Colonic mucosa (tissue), 4 donors: ENCODE results near the gene ANO10. TPM values are rescaled to one million over a fixed set of nuclear protein-coding genes. Genes with fewer than 3 reads are reported as not detected.

ENCODE experiments used
- DNase-seq: peaks from one replicate; pipeline ENCODE4 v3.0.0-alpha.2; 2020
- H3K27ac ChIP-seq: fragments of 200-600 bp; one replicate; pipeline ENCODE4 v1.8.0; 2021
- H3K27me3 ChIP-seq: fragments of 200-600 bp; one replicate; pipeline ENCODE4 v1.8.0; 2021
- H3K36me3 ChIP-seq: fragments of 200-600 bp; one replicate; pipeline ENCODE4 v1.8.0; 2021
- H3K4me1 ChIP-seq: fragments of 200-600 bp; one replicate; pipeline ENCODE4 v1.8.0; 2021; ENCODE audit warnings: mild to moderate bottlenecking
- H3K4me3 ChIP-seq: fragments of 200-600 bp; one replicate; pipeline ENCODE4 v1.8.0; 2021
- H3K9ac ChIP-seq, 2 donors: one replicate each; pipeline ENCODE4 v1.7.0; 2013; ENCODE audit warnings: control low read depth in 2 of 2, low read depth in 2 of 2, low read length in 2 of 2
- H3K9me3 ChIP-seq: fragments of 200-600 bp; one replicate; pipeline ENCODE4 v1.8.0; 2021
- intact Hi-C: fragments of 100-400 bp; cut with DNase I; formaldehyde crosslinking; loops from one replicate; pipeline ENCODE4 v1.14.1; 2022
- total RNA-seq, 2 donors: library from RNA; stranded (reverse); fragmentation: NEBNext Ultra II Directional in 1 of 2; extraction: Animal tissue kit (Norgen Biotek cat#: 25700) in 1 of 2; gene quantifications; one replicate each; pipeline ENCODE4 v1.2.1, GENCODE V29; 2021
- TF ChIP-seq, protein P1 (sequence below): fragments of 200-600 bp; IDR thresholded peaks from one replicate; pipeline ENCODE4 v1.8.0; 2022; ENCODE audit warnings: antibody characterized with exemption, mild to moderate bottlenecking
- donor health status: healthy.
- donor health status: DM: no; HTN: no; CAD: no.
- donor health status: DM: no; HTN: no; CAD: no.

ANO10 gene
- total RNA-seq, 2 donors from 2014 or later = 53.9 to 69.0 TPM

DNA sequence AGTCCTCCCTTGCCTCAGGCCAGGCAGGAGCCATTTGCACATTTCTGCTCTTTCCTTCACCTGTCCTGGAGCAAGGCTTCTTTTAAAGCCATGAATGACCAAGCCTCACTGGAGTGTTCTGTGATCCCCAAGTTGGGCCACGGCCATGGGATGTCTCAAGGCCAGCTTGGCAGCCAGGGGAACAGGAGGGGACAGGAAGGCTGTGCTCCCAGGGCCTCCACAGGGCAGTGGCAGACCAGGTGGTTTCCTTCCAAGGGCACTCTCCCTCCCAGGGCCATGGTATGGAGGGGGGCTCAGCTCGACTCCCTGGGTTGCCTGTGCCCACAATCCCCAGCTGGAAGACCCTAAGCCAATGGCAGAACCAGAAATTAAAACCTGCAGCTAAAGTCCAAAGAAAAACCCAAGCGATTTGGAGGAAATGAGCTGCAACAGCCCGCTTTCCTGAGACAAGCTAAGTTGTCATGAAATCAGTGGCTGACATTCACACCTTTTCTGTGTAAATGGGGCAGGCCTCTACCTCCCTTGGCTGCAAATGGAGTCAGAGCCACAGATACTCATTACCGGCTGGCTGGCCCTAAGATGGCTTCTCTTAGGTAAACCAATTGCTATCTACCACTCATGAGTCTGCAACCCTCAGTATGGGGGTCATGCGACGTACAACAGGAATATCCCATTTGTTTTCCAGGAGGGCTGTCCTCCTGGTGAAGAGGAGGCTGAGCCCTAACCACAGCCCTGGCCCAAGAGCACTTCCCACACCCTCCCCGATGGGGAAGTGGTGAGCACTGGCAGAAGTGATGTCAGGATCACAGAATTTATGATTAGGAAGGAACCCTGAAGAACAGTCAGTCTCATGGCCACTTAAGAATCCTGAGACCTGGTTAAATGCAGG is 252.2 kb downstream of the ANO10 start:
- Histone ChIP-seq H3K36me3 (no peaks in the 10 kb centered on the region), H3K27ac (no peak overlapping the region), H3K9ac (no peak overlapping the region), H3K9me3 (no peaks in the 10 kb centered on the region), H3K4me1 (no peaks in the 10 kb centered on the region), H3K4me3 (no peak overlapping the region), H3K27me3 (no peaks in the 10 kb centered on the region)
- intact Hi-C loops = no loop called here
- TF ChIP-seq, protein P1, sequence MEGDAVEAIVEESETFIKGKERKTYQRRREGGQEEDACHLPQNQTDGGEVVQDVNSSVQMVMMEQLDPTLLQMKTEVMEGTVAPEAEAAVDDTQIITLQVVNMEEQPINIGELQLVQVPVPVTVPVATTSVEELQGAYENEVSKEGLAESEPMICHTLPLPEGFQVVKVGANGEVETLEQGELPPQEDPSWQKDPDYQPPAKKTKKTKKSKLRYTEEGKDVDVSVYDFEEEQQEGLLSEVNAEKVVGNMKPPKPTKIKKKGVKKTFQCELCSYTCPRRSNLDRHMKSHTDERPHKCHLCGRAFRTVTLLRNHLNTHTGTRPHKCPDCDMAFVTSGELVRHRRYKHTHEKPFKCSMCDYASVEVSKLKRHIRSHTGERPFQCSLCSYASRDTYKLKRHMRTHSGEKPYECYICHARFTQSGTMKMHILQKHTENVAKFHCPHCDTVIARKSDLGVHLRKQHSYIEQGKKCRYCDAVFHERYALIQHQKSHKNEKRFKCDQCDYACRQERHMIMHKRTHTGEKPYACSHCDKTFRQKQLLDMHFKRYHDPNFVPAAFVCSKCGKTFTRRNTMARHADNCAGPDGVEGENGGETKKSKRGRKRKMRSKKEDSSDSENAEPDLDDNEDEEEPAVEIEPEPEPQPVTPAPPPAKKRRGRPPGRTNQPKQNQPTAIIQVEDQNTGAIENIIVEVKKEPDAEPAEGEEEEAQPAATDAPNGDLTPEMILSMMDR = no peak
- DNase-seq = no peak

DNA sequence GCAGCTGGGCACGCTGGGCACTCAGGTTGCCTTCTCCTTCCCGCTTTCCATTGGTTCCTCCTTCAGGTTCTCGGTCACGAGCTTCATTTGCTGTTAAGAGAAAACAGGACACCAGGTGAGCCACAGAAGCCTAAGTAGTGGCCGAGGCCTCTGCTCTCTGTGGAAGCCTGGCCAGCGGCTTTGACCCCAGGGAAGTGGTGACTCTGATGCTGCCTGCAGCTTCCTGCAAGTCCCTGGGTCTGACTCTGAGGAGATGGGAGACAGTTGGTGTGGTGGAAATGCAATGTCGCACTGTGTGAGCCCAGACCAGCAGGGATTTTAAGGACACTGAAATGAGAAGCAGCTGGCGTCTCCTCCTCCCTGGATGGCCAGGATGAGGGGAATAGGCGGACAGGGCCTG is 254.9 kb downstream of the ANO10 start:
- Histone ChIP-seq H3K9me3 (no peaks in the 10 kb centered on the region), H3K4me1 (no peaks in the 10 kb centered on the region), H3K27ac (no peak overlapping the region), H3K27me3 (no peaks in the 10 kb centered on the region), H3K9ac (no peak overlapping the region), H3K4me3 (no peak overlapping the region), H3K36me3 (no peaks in the 10 kb centered on the region)
- TF ChIP-seq, protein P1 = no peak
- DNase-seq = no peak
- intact Hi-C loops = no loop called here

DNA sequence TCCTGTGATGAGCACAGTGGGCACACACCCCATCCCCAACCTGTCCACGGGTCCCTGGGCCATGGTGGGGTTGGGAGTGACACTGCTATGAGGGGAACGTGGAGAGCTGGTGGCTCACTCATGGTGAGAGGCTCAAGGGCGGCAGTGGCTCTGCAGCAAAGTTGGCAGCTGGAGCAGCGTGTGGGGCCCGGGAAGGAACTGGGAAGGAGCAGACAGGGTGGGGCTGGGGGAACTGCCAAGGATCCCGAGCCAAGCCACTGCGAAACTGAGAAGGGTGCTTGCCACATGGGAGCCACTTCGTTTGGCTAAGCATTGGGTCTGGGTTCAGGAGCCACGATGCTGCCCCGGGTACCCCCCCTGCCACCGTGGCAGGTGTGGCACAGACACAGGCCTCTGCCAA is 255.3 kb downstream of the ANO10 start:
- Histone ChIP-seq H3K9me3 (no peaks in the 10 kb centered on the region), H3K4me3 (no peak overlapping the region), H3K36me3 (no peaks in the 10 kb centered on the region), H3K4me1 (no peaks in the 10 kb centered on the region), H3K9ac (no peak overlapping the region), H3K27ac (no peak overlapping the region), H3K27me3 (no peaks in the 10 kb centered on the region)
- intact Hi-C loops = no loop called here
- TF ChIP-seq, protein P1 = no peak
- no peak for DNase-seq

DNA sequence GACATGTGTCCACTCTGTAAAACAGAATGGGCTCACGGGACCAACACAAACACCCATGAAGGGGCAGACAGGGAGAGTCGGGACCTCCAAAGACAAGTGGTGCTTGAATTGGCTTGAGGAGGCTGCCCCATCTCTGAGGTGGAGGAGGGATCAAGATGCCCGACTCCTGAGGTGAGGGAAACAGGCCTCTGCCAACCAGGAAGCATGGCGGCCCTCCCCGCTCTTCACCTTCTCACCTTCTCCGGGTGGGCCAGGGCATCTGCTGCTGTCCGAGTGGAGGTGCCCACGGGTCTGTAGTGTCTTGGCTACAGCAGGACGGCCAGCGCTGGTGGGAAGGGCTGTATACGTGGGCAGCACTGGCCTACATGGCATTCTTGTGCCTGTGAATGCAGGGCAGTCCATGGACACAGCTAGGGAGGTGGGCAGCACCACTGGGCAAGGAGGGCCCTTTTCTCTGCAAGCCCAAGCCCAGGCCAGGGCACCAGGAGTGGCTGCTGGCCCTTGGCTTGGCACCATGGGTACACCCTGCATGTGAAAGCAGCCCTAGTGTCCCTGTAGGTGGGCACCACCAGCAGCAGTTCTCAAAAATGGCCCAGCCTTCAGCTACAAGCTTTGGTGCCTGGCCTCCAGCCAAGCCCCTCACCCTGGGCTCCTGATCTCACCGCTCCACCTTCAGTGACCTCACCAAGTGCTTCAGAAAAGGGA is 256.1 kb downstream of the ANO10 start:
- Histone ChIP-seq H3K4me1 (no peaks in the 10 kb centered on the region), H3K27me3 (no peaks in the 10 kb centered on the region), H3K9ac (no peak overlapping the region), H3K4me3 (no peak overlapping the region), H3K36me3 (no peaks in the 10 kb centered on the region), H3K9me3 (no peaks in the 10 kb centered on the region), H3K27ac (no peak overlapping the region)
- TF ChIP-seq, protein P1 = no peak
- no peak for DNase-seq
- intact Hi-C loops = no loop called here

DNA sequence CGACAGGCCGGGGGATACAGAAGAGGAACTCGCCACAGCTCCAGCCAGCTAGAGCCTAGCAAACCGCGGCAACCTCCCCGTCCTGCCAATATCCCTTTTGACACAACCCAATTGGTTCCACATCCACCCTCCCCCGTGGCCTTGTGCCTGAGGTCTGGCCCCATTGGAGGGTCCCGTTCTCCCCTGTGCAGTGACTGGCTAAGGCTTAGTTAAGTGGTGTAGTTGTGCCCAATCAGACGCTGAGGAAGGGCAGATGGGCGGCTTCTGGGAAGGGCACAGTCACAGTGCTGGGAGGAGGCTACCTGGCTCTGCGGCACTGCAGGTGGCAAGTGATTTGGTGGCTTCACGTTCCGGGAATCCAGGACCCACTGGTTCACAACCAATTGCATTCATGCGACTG is 256.9 kb downstream of the ANO10 start:
- H3K9me3 ChIP-seq = no peaks in the 10 kb centered on the region
- no peaks in the 10 kb centered on the region for H3K36me3 ChIP-seq
- no peak for DNase-seq
- TF ChIP-seq, protein P1 = no peak
- H3K27ac ChIP-seq = no peak overlapping the region
- intact Hi-C loops = no loop called here
- H3K9ac ChIP-seq = no peak overlapping the region
- H3K4me1 ChIP-seq = no peaks in the 10 kb centered on the region
- no peak overlapping the region for H3K4me3 ChIP-seq
- no peaks in the 10 kb centered on the region for H3K27me3 ChIP-seq
